Activated CD4-positive, alpha-beta memory T cell treated with anti-CD3 and anti-CD28 coated beads for 36 hours (primary cell): ENCODE measurements around the gene NTRK1. TPM values are rescaled to one million over a fixed set of nuclear protein-coding genes. Genes with fewer than 3 reads are reported as not detected.
A peak's percentile ranks its signal among the peaks of the same experiment; 100 is the strongest.

ENCODE experiments used
- CTCF ChIA-PET: fragments of 350-600 bp; sonication (Branson Sonifier 250); formaldehyde crosslinking; loops from one replicate; lab custom pipeline; 2021; ENCODE audit warnings: antibody characterized with exemption, inconsistent platforms; lab: Charles Lee
- POLR2A ChIA-PET: fragments of 350-600 bp; sonication (Branson Sonifier 250); formaldehyde crosslinking; loops from one replicate; lab custom pipeline; 2021; ENCODE audit warnings: antibody characterized with exemption; lab: Charles Lee
- DNase-seq: peaks from one replicate; pipeline ENCODE4 v3.0.0-alpha.2; 2020
- H3K27ac Mint-ChIP-seq: one replicate; pipeline ENCODE4 v1.8.0; 2021; ENCODE audit warnings: mixed read lengths
- H3K27me3 Mint-ChIP-seq: one replicate; pipeline ENCODE4 v1.8.0; 2021; ENCODE audit warnings: mixed read lengths
- H3K36me3 Mint-ChIP-seq: one replicate; pipeline ENCODE4 v1.8.0; 2021; ENCODE audit warnings: mixed read lengths
- H3K4me1 Mint-ChIP-seq: one replicate; pipeline ENCODE4 v1.8.0; 2021; ENCODE audit warnings: low read depth, mixed read lengths
- H3K4me3 Mint-ChIP-seq: one replicate; pipeline ENCODE4 v1.8.0; 2021; ENCODE audit warnings: mild to moderate bottlenecking, mixed read lengths
- H3K9me3 Mint-ChIP-seq: one replicate; pipeline ENCODE4 v1.8.0; 2021; ENCODE audit warnings: mixed read lengths
- intact Hi-C: fragments of 100-400 bp; cut with micrococcal nuclease; formaldehyde crosslinking; loops from one replicate; pipeline ENCODE4 v1.15.1; 2023
- total RNA-seq, 2 experiments: library from RNA; stranded (reverse); gene quantifications; one replicate each; pipeline ENCODE4 v1.2.3, GENCODE V29; 2021

Gene NTRK1
- total RNA-seq, 2 experiments from 2014 or later: 6.4 to 6.7 TPM

DNA sequence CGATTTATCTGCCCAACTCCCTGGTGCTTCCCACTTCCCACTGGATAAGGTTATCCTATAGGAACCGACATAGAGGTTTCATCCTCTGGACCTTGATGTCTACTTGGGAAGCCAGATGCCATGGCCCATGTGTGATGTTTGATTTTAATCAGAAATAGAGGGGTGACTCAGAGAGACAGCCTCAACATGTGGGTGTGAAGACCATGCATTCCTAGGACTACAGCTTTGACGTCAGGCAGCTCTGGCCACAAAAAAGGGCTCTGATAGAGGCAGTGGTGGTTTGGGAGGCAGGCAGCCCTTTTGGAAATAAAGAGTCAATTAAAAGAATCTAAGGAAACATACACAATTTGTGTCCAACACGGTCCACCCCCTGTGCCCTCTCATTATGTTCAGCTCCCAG is 38.9 kb upstream of the NTRK1 start:
- POLR2A ChIA-PET: interaction anchor here (1.0 to 1.1 kb wide), 3 partner anchors 12 to 55 kb away, joined by 3 to 5 read pairs (median 4); partner anchors contain the start of gene PRCC
- peaks cover 41% of the 10 kb centered on the region for H3K4me1 Mint-ChIP-seq
- peak overlapping the region; percentile 75 for H3K27ac Mint-ChIP-seq
- H3K4me3 Mint-ChIP-seq: no peak overlapping the region
- CTCF ChIA-PET: interaction anchor here (0.8 to 7.3 kb wide), 7 partner anchors 12 to 132 kb away, joined by 3 to 38 read pairs (median 5); partner anchors contain the start of gene NTRK1
- intact Hi-C loops: no loop called here
- H3K9me3 Mint-ChIP-seq: no peaks in the 10 kb centered on the region
- no peaks in the 10 kb centered on the region for H3K27me3 Mint-ChIP-seq
- peak; percentile 79 for DNase-seq
- no peaks in the 10 kb centered on the region for H3K36me3 Mint-ChIP-seq

- peak overlapping the region; percentile 64 for H3K27ac Mint-ChIP-seq
- CTCF ChIA-PET: interaction anchor here (0.8 to 7.3 kb wide), 8 partner anchors 11 to 133 kb away, joined by 3 to 38 read pairs (median 6); partner anchors contain the start of gene NTRK1
- no peaks in the 10 kb centered on the region for H3K9me3 Mint-ChIP-seq
- intact Hi-C loops: no loop called here
- no peaks in the 10 kb centered on the region for H3K27me3 Mint-ChIP-seq
- POLR2A ChIA-PET: interaction anchor here (1.0 to 1.1 kb wide), 2 partner anchors 11 to 56 kb away, joined by 3 to 4 read pairs; partner anchors contain the start of gene PRCC
- DNase-seq: no peak
- H3K4me1 Mint-ChIP-seq: peaks cover 37% of the 10 kb centered on the region
- no peak overlapping the region for H3K4me3 Mint-ChIP-seq
- H3K36me3 Mint-ChIP-seq: no peaks in the 10 kb centered on the region
Measured at GRCh38 chr1:156822680-156823079, 38.0 kb upstream of the NTRK1 start.

GRCh38 chr1:156823210-156823790 is 37.4 kb upstream of the NTRK1 start:
- Mint-ChIP-seq H3K27ac (no peak overlapping the region), H3K27me3 (no peaks in the 10 kb centered on the region), H3K9me3 (no peaks in the 10 kb centered on the region), H3K36me3 (no peaks in the 10 kb centered on the region), H3K4me3 (no peak overlapping the region), H3K4me1 (peaks cover 32% of the 10 kb centered on the region)
- intact Hi-C loops: no loop called here
- DNase-seq: no peak
- ChIA-PET CTCF (interaction anchor here (1.1 to 7.3 kb wide), 4 partner anchors 15 to 97 kb away, joined by 7 to 38 read pairs (median 11); partner anchors contain the start of gene NTRK1), POLR2A (interaction anchor here (1.4 kb wide), 1 partner anchor 19 kb away, joined by 3 read pairs; no protein-coding TSS in a partner anchor)

DNA sequence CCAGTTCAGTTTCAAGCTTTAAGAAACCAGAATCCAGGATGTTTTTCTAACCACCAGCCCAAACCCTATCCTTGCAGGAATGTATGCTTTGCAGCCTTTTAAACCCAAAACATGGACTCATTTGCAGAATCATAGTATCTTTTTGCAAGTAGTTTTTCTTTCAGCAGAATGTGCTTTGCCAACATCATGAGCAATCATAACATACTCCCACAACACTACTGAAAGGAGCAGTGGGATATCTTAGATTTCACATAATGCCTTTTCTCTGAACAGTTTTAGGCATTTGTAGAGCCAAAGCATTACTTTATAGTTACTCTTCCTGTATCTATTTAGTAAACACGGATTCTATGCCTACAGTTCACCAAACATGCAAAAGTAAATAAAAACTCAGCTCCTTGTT is 34.0 kb upstream of the NTRK1 start:
- ChIA-PET POLR2A (interaction anchor here (1.1 kb wide), 1 partner anchor 22 kb away, joined by 3 read pairs; no protein-coding TSS in a partner anchor), CTCF (interaction anchor here (0.6 to 7.3 kb wide), 4 partner anchors 12 to 137 kb away, joined by 3 to 38 read pairs (median 8); partner anchors contain the start of gene NTRK1)
- Mint-ChIP-seq H3K4me3 (no peak overlapping the region), H3K27me3 (no peaks in the 10 kb centered on the region), H3K9me3 (no peaks in the 10 kb centered on the region), H3K36me3 (no peaks in the 10 kb centered on the region), H3K27ac (no peak overlapping the region), H3K4me1 (peaks cover 18% of the 10 kb centered on the region)
- intact Hi-C loops: no loop called here
- DNase-seq: no peak

- intact Hi-C loops: no loop called here
- Mint-ChIP-seq H3K36me3 (no peaks in the 10 kb centered on the region), H3K9me3 (no peaks in the 10 kb centered on the region), H3K27me3 (no peaks in the 10 kb centered on the region), H3K4me1 (no peaks in the 10 kb centered on the region), H3K27ac (no peak overlapping the region), H3K4me3 (no peak overlapping the region)
- ChIA-PET CTCF (interaction anchor here (0.9 to 2.0 kb wide), 3 partner anchors 10 to 140 kb away, joined by 3 to 10 read pairs (median 4); no protein-coding TSS in a partner anchor), POLR2A (interaction anchor here (0.6 to 1.4 kb wide), 2 partner anchors 21 to 53 kb away, joined by 3 to 4 read pairs; no protein-coding TSS in a partner anchor)
- no peak for DNase-seq
Measured at GRCh38 chr1:156828400-156829124, 32.1 kb upstream of the NTRK1 start.

GRCh38 chr1:156832434-156832833 is 28.2 kb upstream of the NTRK1 start:
- ChIA-PET POLR2A (no interaction called here), CTCF (interaction anchor here (1.2 to 3.3 kb wide), 3 partner anchors 18 to 143 kb away, joined by 3 to 10 read pairs (median 7); partner anchors contain the start of gene NTRK1)
- no peak for DNase-seq
- Mint-ChIP-seq H3K27ac (no peak overlapping the region), H3K4me3 (no peak overlapping the region), H3K4me1 (peaks cover 39% of the 10 kb centered on the region), H3K27me3 (peaks cover 11% of the 10 kb centered on the region), H3K9me3 (no peaks in the 10 kb centered on the region), H3K36me3 (no peaks in the 10 kb centered on the region)
- intact Hi-C loops: no loop called here

DNA sequence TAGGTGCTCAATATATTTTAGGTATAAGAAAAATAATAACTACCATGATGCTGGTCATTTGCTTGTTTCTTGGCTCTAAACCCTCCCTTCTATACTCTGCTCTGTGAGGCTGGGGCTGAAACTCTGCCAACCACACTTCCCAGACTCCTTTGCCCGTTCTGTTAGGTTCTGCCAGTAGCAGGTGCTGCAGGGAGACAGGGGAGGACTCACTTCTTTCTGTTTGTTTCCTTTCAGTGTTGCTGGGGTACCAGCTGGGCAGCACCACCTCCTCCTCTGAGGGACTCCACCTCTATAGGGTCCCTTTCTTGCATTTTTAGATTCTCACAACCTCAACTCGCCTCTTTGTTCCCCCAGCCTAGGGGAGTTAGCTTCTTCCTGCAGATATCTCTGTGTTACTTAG is 27.1 kb upstream of the NTRK1 start:
- POLR2A ChIA-PET: interaction anchor here (0.8 to 1.2 kb wide), 3 partner anchors 11 to 26 kb away, joined by 3 to 4 read pairs (median 3); partner anchors contain the start of gene SH2D2A
- H3K27ac Mint-ChIP-seq: peak overlapping the region; percentile 13
- intact Hi-C loops: no loop called here

GRCh38 chr1:156834322-156834721 is 26.3 kb upstream of the NTRK1 start:
- Mint-ChIP-seq H3K27me3 (peaks cover 19% of the 10 kb centered on the region), H3K4me1 (peaks cover 45% of the 10 kb centered on the region), H3K4me3 (no peak overlapping the region), H3K27ac (peak overlapping the region; percentile 13), H3K36me3 (no peaks in the 10 kb centered on the region), H3K9me3 (no peaks in the 10 kb centered on the region)
- ChIA-PET POLR2A (interaction anchor here (0.8 to 1.2 kb wide), 4 partner anchors 12 to 78 kb away, joined by 3 to 4 read pairs (median 3); partner anchors contain the start of gene SH2D2A), CTCF (interaction anchor here (0.6 to 6.9 kb wide), 4 partner anchors 12 to 155 kb away, joined by 3 to 137 read pairs (median 6); partner anchors contain the start of genes NTRK1 and PEAR1)
- intact Hi-C loops: no loop called here
- peak; percentile 38 for DNase-seq

More for the DNA sequence above, 27.1 kb upstream of the NTRK1 start:
- no peak overlapping the region for H3K4me3 Mint-ChIP-seq
- peaks cover 15% of the 10 kb centered on the region for H3K27me3 Mint-ChIP-seq
- H3K4me1 Mint-ChIP-seq: peaks cover 42% of the 10 kb centered on the region
- no peaks in the 10 kb centered on the region for H3K36me3 Mint-ChIP-seq
- DNase-seq: peak; percentile 52
- no peaks in the 10 kb centered on the region for H3K9me3 Mint-ChIP-seq
- CTCF ChIA-PET: interaction anchor here (0.6 to 6.9 kb wide), 5 partner anchors 12 to 156 kb away, joined by 3 to 137 read pairs (median 7); partner anchors contain the start of genes NTRK1 and PEAR1

GRCh38 chr1:156836041-156836654 is 24.5 kb upstream of the NTRK1 start:
- Mint-ChIP-seq H3K27ac (peak overlapping the region; percentile 64), H3K4me1 (peaks cover 45% of the 10 kb centered on the region), H3K9me3 (no peaks in the 10 kb centered on the region), H3K4me3 (no peak overlapping the region), H3K36me3 (no peaks in the 10 kb centered on the region), H3K27me3 (peaks cover 30% of the 10 kb centered on the region)
- ChIA-PET POLR2A (no interaction called here), CTCF (interaction anchor here (0.9 to 6.9 kb wide), 8 partner anchors 18 to 147 kb away, joined by 5 to 147 read pairs (median 28); partner anchors contain the start of genes ISG20L2, METTL25B, NTRK1 and PEAR1)
- intact Hi-C loops: loop anchor here (1.0 kb wide), 2 partner anchors 20 to 39 kb away; partner anchors contain the start of gene SH2D2A
- DNase-seq: peak; percentile 88

DNA sequence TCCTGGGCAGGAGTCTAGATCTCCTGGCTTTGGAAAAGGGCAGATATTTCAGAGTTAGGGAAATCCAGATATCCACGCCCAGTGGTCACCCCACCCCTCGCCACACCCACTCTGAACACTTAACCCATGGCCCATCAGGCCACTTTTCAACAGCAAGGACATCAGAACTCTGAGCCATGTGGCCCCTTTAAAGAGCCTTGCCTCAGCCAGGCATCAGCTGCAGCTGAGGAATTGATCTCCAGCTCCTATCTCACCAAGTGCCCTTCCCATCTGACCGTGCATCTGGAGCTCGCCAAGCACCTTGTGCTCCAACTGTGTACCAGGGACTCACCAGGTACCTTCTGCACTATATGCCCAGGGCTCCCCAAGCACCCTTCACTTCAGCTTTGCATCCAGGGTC is 23.8 kb upstream of the NTRK1 start:
- peaks cover 34% of the 10 kb centered on the region for H3K27me3 Mint-ChIP-seq
- H3K4me3 Mint-ChIP-seq: no peak overlapping the region
- POLR2A ChIA-PET: interaction anchor here (0.9 kb wide), 1 partner anchor 12 kb away, joined by 3 read pairs; no protein-coding TSS in a partner anchor
- intact Hi-C loops: loop anchor here (1.0 kb wide), 2 partner anchors 21 to 40 kb away; partner anchors contain the start of gene SH2D2A
- H3K27ac Mint-ChIP-seq: peak overlapping the region; percentile 64
- peaks cover 45% of the 10 kb centered on the region for H3K4me1 Mint-ChIP-seq
- CTCF ChIA-PET: interaction anchor here (0.6 to 6.9 kb wide), 12 partner anchors 13 to 147 kb away, joined by 3 to 147 read pairs (median 26); partner anchors contain the start of genes ISG20L2, METTL25B, NTRK1 and PEAR1
- DNase-seq: no peak
- no peaks in the 10 kb centered on the region for H3K36me3 Mint-ChIP-seq
- H3K9me3 Mint-ChIP-seq: no peaks in the 10 kb centered on the region
